Panc1 (cell line): ENCODE results near the gene PLCB4. TPM values are rescaled to one million over a fixed set of nuclear protein-coding genes. Genes with fewer than 3 reads are reported as not detected.

Experiments used
- ATAC-seq: fragments of 200-7000 bp; cut with Tn5 transposase; 2 replicates; pipeline ENCODE4 v1.9.1; 2020; ENCODE audit warnings: mild to moderate bottlenecking, moderate library complexity
- BruUV-seq: library from RNA; stranded (reverse); fragments of 400-500 nt; replicated peaks from 2 replicates; lab custom pipeline; 2021; lab: Mats Ljungman, UMichigan
- CTCF ChIA-PET: fragments of 300-600 bp; sonication (Branson Sonifier 250); formaldehyde crosslinking; loops from one replicate; lab custom pipeline; 2022; ENCODE audit warnings: antibody characterized with exemption; lab: Charles Lee
- POLR2A ChIA-PET: fragments of 300-600 bp; sonication (Branson Sonifier 250); formaldehyde crosslinking; loops from one replicate; lab custom pipeline; 2022; ENCODE audit warnings: antibody characterized with exemption; lab: Charles Lee
- DNase-seq: peaks from one replicate; pipeline ENCODE4 v3.0.0-alpha.2; 2010; ENCODE audit warnings: low read depth, low spot score
- H3K27ac ChIP-seq: 2 replicates; pipeline ENCODE4 v1.5.1; 2011; ENCODE audit warnings: mild to moderate bottlenecking, low read length, inconsistent platforms
- H3K27me3 ChIP-seq: fragments of 200-500 bp; sonication (Bioruptor generic); 2 replicates; pipeline ENCODE4 v1.6.0; 2014; ENCODE audit warnings: low read length, inconsistent platforms; ENCODE audit not compliant: control insufficient read depth, insufficient read depth
- H3K36me3 ChIP-seq: fragments of 200-500 bp; sonication (Bioruptor generic); 2 replicates; pipeline ENCODE4 v1.5.1; 2014; ENCODE audit warnings: inconsistent platforms, mild to moderate bottlenecking, low read length, moderate library complexity; ENCODE audit not compliant: control insufficient read depth, insufficient read depth
- H3K4me1 ChIP-seq: 2 replicates; pipeline ENCODE4 v1.5.1; 2011; ENCODE audit warnings: inconsistent platforms, mild to moderate bottlenecking, low read length, moderate library complexity; ENCODE audit not compliant: control insufficient read depth, insufficient read depth
- H3K4me3 ChIP-seq, 2 experiments: 2 replicates each; pipeline ENCODE4 v1.5.1; 2011 to 2012; ENCODE audit warnings: low read depth in 2 of 2, low read length in 2 of 2, mild to moderate bottlenecking in 2 of 2, inconsistent platforms in 1 of 2, moderate library complexity in 1 of 2
- H3K9me3 ChIP-seq: fragments of 200-500 bp; sonication (Bioruptor generic); 2 replicates; pipeline ENCODE4 v1.5.1; 2014; ENCODE audit warnings: low read depth, mild to moderate bottlenecking, inconsistent platforms, low read length, moderate library complexity; ENCODE audit not compliant: control insufficient read depth, insufficient read depth
- POLR2AphosphoS5 ChIP-seq: IDR thresholded peaks from 2 replicates; pipeline ENCODE4 v1.6.1; 2012; ENCODE audit warnings: mild to moderate bottlenecking, low read depth, low read length, moderate library complexity
- SIN3A ChIP-seq: IDR thresholded peaks from 2 replicates; pipeline ENCODE4 v1.6.1; 2012; ENCODE audit warnings: low read depth, mild to moderate bottlenecking, low read length, moderate library complexity, borderline replicate concordance; ENCODE audit not compliant: insufficient read depth
- TCF7L2 ChIP-seq: IDR thresholded peaks from 2 replicates; pipeline ENCODE4 v1.6.1; 2011; ENCODE audit warnings: mild to moderate bottlenecking, low read depth, low read length, inconsistent platforms
- in situ Hi-C: cut with HindIII; loops from 2 replicates; pipeline ENCODE4 v1.10.0; 2016; ENCODE audit warnings: low sequenced_read_pairs, low pct_unique_long_range_greater_than_20kb
- intact Hi-C: fragments of 100-400 bp; cut with micrococcal nuclease; formaldehyde crosslinking; loops from one replicate; pipeline ENCODE4 v1.10.0; 2022; ENCODE audit not compliant: unreplicated experiment
- total RNA-seq: library from RNA; stranded (reverse); gene quantifications from one replicate; pipeline ENCODE4 v1.2.1, GENCODE V29; 2021; ENCODE audit not compliant: unreplicated experiment
- TF ChIP-seq, protein P1 (sequence below): fragments of 450-650 bp; IDR thresholded peaks from 2 replicates; pipeline ENCODE4 v1.5.1; 2017; ENCODE audit warnings: mild to moderate bottlenecking
- TF ChIP-seq, protein P2 (sequence below), 2 experiments: IDR thresholded peaks; 2 replicates each; pipeline ENCODE4 v1.6.1; 2011 to 2012; ENCODE audit warnings: low read depth in 2 of 2, control low read depth in 1 of 2, low read length in 1 of 2, mild to moderate bottlenecking in 1 of 2, moderate library complexity in 1 of 2; ENCODE audit not compliant: insufficient read depth in 1 of 2

The PLCB4 gene
- total RNA-seq, 1 experiment from 2014 or later: 1.5 TPM

DNA sequence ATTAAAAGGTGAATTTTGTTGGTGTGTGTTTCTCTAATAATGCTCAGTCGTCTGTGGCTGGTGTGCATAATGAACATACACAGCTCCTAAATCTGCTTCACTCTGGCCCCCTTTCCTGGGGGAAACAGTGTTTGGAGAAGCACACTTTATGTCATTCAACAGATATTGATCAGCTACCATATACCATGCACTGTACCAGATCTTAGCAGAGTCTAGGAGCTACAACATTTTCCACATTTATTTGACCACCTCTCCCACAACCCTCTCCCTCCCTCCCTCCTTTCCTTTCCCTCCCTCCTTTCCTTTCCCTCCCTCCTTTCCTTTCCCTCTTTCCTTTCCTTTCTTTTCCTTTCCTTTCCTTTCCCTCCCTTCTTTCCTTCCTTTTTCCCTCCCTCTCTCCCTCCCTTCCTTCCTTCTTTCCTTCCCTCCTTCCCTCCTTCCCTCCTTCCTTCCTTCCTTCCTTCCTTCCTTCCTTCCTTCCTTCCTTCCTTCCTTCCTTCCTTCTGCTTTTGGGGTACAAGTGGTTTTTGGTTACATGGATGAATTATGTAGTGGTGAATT lies 85.7 kb downstream of the PLCB4 start:
- H3K36me3 ChIP-seq: no peaks in the 10 kb centered on the region
- DNase-seq (no peak), ATAC-seq (no peak)
- TF ChIP-seq, protein P1, sequence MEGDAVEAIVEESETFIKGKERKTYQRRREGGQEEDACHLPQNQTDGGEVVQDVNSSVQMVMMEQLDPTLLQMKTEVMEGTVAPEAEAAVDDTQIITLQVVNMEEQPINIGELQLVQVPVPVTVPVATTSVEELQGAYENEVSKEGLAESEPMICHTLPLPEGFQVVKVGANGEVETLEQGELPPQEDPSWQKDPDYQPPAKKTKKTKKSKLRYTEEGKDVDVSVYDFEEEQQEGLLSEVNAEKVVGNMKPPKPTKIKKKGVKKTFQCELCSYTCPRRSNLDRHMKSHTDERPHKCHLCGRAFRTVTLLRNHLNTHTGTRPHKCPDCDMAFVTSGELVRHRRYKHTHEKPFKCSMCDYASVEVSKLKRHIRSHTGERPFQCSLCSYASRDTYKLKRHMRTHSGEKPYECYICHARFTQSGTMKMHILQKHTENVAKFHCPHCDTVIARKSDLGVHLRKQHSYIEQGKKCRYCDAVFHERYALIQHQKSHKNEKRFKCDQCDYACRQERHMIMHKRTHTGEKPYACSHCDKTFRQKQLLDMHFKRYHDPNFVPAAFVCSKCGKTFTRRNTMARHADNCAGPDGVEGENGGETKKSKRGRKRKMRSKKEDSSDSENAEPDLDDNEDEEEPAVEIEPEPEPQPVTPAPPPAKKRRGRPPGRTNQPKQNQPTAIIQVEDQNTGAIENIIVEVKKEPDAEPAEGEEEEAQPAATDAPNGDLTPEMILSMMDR: no peak
- TF ChIP-seq TCF7L2 (no peak), SIN3A (no peak), POLR2AphosphoS5 (no peak)
- TF ChIP-seq, protein P2, sequence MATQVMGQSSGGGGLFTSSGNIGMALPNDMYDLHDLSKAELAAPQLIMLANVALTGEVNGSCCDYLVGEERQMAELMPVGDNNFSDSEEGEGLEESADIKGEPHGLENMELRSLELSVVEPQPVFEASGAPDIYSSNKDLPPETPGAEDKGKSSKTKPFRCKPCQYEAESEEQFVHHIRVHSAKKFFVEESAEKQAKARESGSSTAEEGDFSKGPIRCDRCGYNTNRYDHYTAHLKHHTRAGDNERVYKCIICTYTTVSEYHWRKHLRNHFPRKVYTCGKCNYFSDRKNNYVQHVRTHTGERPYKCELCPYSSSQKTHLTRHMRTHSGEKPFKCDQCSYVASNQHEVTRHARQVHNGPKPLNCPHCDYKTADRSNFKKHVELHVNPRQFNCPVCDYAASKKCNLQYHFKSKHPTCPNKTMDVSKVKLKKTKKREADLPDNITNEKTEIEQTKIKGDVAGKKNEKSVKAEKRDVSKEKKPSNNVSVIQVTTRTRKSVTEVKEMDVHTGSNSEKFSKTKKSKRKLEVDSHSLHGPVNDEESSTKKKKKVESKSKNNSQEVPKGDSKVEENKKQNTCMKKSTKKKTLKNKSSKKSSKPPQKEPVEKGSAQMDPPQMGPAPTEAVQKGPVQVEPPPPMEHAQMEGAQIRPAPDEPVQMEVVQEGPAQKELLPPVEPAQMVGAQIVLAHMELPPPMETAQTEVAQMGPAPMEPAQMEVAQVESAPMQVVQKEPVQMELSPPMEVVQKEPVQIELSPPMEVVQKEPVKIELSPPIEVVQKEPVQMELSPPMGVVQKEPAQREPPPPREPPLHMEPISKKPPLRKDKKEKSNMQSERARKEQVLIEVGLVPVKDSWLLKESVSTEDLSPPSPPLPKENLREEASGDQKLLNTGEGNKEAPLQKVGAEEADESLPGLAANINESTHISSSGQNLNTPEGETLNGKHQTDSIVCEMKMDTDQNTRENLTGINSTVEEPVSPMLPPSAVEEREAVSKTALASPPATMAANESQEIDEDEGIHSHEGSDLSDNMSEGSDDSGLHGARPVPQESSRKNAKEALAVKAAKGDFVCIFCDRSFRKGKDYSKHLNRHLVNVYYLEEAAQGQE (IDR thresholded peaks at IDR 0.05; ENCODE audit: insufficient read depth in 1 of 2, low read depth in 2 of 2, low read length in 1 of 2): no peak
- ChIA-PET POLR2A (no interaction called here), CTCF (no interaction called here)
- no peak overlapping the region for H3K27ac ChIP-seq
- no peaks in the 10 kb centered on the region for H3K4me1 ChIP-seq
- H3K4me3 ChIP-seq: no peak overlapping the region
- BruUV-seq: no TSS peak
- intact Hi-C loops (no loop called here), in situ Hi-C loops (no loop called here)
- no peaks in the 10 kb centered on the region for H3K27me3 ChIP-seq
- no peaks in the 10 kb centered on the region for H3K9me3 ChIP-seq

DNA sequence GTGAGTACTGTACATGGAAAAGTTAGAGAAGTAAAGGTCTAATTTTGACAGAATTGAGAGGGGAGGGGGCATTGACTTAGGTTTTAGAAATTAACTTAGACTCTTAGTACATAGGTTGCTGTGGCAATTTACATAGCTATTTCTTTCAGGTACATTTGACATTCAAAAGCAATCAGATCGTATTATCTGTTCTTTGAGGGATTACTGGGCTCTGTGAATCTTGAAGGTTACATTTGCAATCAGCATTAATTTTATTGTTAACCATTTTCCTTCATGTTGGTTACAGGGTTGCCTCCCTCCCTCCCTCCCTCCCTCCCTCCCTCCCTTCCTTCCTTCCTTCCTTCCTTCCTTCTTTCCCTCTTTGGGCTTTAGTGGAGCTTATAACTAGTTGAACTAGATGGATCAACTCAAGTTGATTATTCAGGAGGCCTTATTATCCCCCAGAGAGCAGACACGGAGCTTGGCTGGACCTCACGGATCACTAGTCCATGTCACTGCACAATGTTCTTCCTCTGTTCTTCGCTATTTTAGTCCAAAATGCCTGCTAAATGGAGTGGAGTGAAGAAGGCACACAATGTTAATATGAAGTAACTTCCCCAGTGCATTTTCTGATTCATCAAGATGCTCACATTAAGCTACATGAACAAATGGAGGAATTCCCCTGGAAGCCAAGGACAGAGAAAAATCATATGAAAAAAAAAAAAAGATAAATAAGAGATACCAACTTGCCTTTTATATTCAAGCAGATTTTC lies 87.8 kb downstream of the PLCB4 start:
- H3K27me3 ChIP-seq: no peaks in the 10 kb centered on the region
- no peaks in the 10 kb centered on the region for H3K9me3 ChIP-seq
- ATAC-seq: no peak
- ChIA-PET POLR2A (interaction anchor here (0.7 kb wide), 1 partner anchor 79 kb away, joined by 3 read pairs; no protein-coding TSS in a partner anchor), CTCF (no interaction called here)
- TF ChIP-seq, protein P1: no peak
- no peak for TF ChIP-seq TCF7L2
- no TSS peak for BruUV-seq
- intact Hi-C loops (no loop called here), in situ Hi-C loops (no loop called here)
- DNase-seq: no peak
- H3K36me3 ChIP-seq: no peaks in the 10 kb centered on the region
- no peak overlapping the region for H3K27ac ChIP-seq
- H3K4me3 ChIP-seq: no peak overlapping the region
- no peaks in the 10 kb centered on the region for H3K4me1 ChIP-seq
